HG03575 (cell line): ENCODE results near the gene MICA.
"Not testable (repeated sequence)": the region's sequence is repeated elsewhere in the genome, so short reads cannot be mapped to it uniquely, and the experiment has no call there.

ENCODE experiments used
- ATAC-seq: cut with Tn5 transposase; IDR thresholded peaks from one replicate; pipeline ENCODE4 v1.9.1; 2021; ENCODE audit not compliant: unreplicated experiment, insufficient number of reproducible peaks, low FRiP score; ENCODE audit errors: extremely low read depth

The MICA gene

GRCh38 chr6:31441365-31442267, 38.2 kb downstream of the MICA start:
- no peak for ATAC-seq

GRCh38 chr6:31446481-31446880, 43.1 kb downstream of the MICA start:
- ATAC-seq = no peak

- not testable (repeated sequence) for ATAC-seq
These were observed 43.8 kb downstream of the MICA start for GRCh38 chr6:31446999-31447789.

GRCh38 chr6:31450751-31451150, 47.4 kb downstream of the MICA start:
- ATAC-seq = no peak

GRCh38 chr6:31452859-31453258, 49.5 kb downstream of the MICA start:
- no peak for ATAC-seq

- ATAC-seq = no peak
These were observed 49.9 kb downstream of the MICA start for GRCh38 chr6:31453259-31453658.

- ATAC-seq = not testable (repeated sequence)
These were observed 56.5 kb downstream of the MICA start for GRCh38 chr6:31459864-31460263.

GRCh38 chr6:31460361-31461025, 57.1 kb downstream of the MICA start:
- ATAC-seq = no peak

- ATAC-seq = no peak
These were observed 58.9 kb downstream of the MICA start for GRCh38 chr6:31462026-31462963.

GRCh38 chr6:31462964-31463870, 59.8 kb downstream of the MICA start:
- ATAC-seq = no peak

GRCh38 chr6:31464252-31465184, 61.1 kb downstream of the MICA start:
- ATAC-seq = no peak
